HepG2 (cell line): Measurements from ENCODE around the gene SIX3. TPM values are rescaled to one million over a fixed set of nuclear protein-coding genes. Genes with fewer than 3 reads are reported as not detected.

Experiments used
- ATAC-seq: fragments of 200-7000 bp; cut with Tn5 transposase; 3 replicates; pipeline ENCODE4 v1.9.1; 2020; ENCODE audit warnings: mild to moderate bottlenecking, moderate library complexity
- BruUV-seq: library from RNA; stranded (reverse); fragments of 400-500 nt; replicated peaks from 2 replicates; lab custom pipeline; 2021; lab: Mats Ljungman, UMichigan
- CTCF ChIA-PET: fragments of 300-600 bp; formaldehyde crosslinking; extraction: SDS; loops from one replicate; lab custom pipeline; 2021; ENCODE audit warnings: low total read pairs, inconsistent platforms, low intra/inter-chr PET ratio; lab: Yijun Ruan, JAX
- POLR2A ChIA-PET: fragments of 350-600 bp; sonication (Branson Sonifier 250); formaldehyde crosslinking; loops from one replicate; lab custom pipeline; 2020; ENCODE audit warnings: antibody characterized with exemption, inconsistent platforms; lab: Yijun Ruan, JAX
- DNase-seq: peaks from one replicate; pipeline ENCODE4 v3.0.0-alpha.2; 2015; ENCODE audit warnings: low spot score
- FAIRE-seq: peaks from 3 replicates; lab custom pipeline; 2011; peaks lifted over from hg19 to GRCh38; lab: Jason Lieb, UNC
- H2AFZ ChIP-seq: one replicate; pipeline ENCODE4 v1.6.1; 2011; ENCODE audit warnings: low read length, inconsistent platforms
- H3K27ac ChIP-seq: fragments of 300-600 bp; 3 replicates; pipeline ENCODE4 v1.8.0; 2011; ENCODE audit warnings: mixed run types, mild to moderate bottlenecking, mixed read lengths, low read length, inconsistent platforms; ENCODE audit not compliant: insufficient read depth; ENCODE audit errors: extremely low read length
- H3K27me3 ChIP-seq, 2 experiments: fragments of 200-600 bp in 1 of 2; 2 replicates in 1 of 2; 3 replicates in 1 of 2; pipeline versions ENCODE4 v1.6.0 to v1.8.0; 2011; ENCODE audit warnings: low read length in 2 of 2, mild to moderate bottlenecking in 2 of 2, moderate library complexity in 2 of 2, inconsistent platforms in 1 of 2; ENCODE audit not compliant: insufficient read depth in 2 of 2, control insufficient read depth in 1 of 2
- H3K36me3 ChIP-seq, 2 experiments: fragments of 200-600 bp in 1 of 2; replicated peaks in 1 of 2; 2 replicates in 1 of 2; 3 replicates in 1 of 2; pipeline versions ENCODE4 v1.5.1 to v1.8.0; 2011; ENCODE audit warnings: low read length in 2 of 2, inconsistent platforms in 1 of 2; ENCODE audit not compliant: insufficient read depth in 2 of 2, control insufficient read depth in 1 of 2
- H3K4me1 ChIP-seq: 2 replicates; pipeline ENCODE4 v1.5.1; 2012; ENCODE audit warnings: low read length, inconsistent platforms; ENCODE audit not compliant: insufficient read depth
- H3K4me2 ChIP-seq: 2 replicates; pipeline ENCODE4 v1.6.0; 2011; ENCODE audit warnings: low read depth, low read length, inconsistent platforms
- H3K4me3 ChIP-seq, 3 experiments: fragments of 200-600 bp in 1 of 3; sonication (generic), shearing (Covaris generic) in 1 of 3; replicated peaks in 1 of 3; 2 replicates each; pipeline ENCODE4 v1.5.1; 2011 to 2016; ENCODE audit warnings: low read length in 3 of 3, inconsistent platforms in 2 of 3, low read depth in 2 of 3, mild to moderate bottlenecking in 2 of 3, control low read depth in 1 of 3, mixed read lengths in 1 of 3; ENCODE audit not compliant: insufficient read depth in 1 of 3
- H3K79me2 ChIP-seq: one replicate; pipeline ENCODE4 v1.6.1; 2011; ENCODE audit warnings: low read length, inconsistent platforms; ENCODE audit not compliant: insufficient read depth
- H3K9ac ChIP-seq: 2 replicates; pipeline ENCODE4 v1.6.0; 2011; ENCODE audit warnings: mild to moderate bottlenecking, low read depth, low read length, inconsistent platforms; ENCODE audit not compliant: insufficient read depth
- H3K9me3 ChIP-seq: 2 replicates; pipeline ENCODE4 v1.5.1; 2012; ENCODE audit warnings: mild to moderate bottlenecking, low read length
- H4K20me1 ChIP-seq: 2 replicates; pipeline ENCODE4 v1.6.0; 2011; ENCODE audit warnings: inconsistent platforms, mild to moderate bottlenecking, low read length, moderate library complexity; ENCODE audit not compliant: insufficient read depth
- GABPA ChIP-seq, 2 experiments: IDR thresholded peaks; 2 replicates each; pipeline ENCODE4 v1.6.1; 2011 to 2016; ENCODE audit warnings: low read depth in 2 of 2, low read length in 1 of 2, missing biosample characterization in 1 of 2, missing genetic modification characterization in 1 of 2
- GABPB1 ChIP-seq: IDR thresholded peaks from 2 replicates; pipeline ENCODE4 v1.6.1; 2016; ENCODE audit warnings: mild to moderate bottlenecking, missing genetic modification reagents, moderate library complexity, missing compliant biosample characterization
- NR2C2 ChIP-seq: sonication (generic); formaldehyde crosslinking; IDR thresholded peaks from 2 replicates; pipeline ENCODE4 v1.4.0; 2020; ENCODE audit warnings: missing genetic modification reagents, mild to moderate bottlenecking, moderate library complexity, borderline replicate concordance
- RARA ChIP-seq: IDR thresholded peaks from 2 replicates; pipeline ENCODE4 v1.6.1; 2016; ENCODE audit warnings: missing genetic modification reagents, missing compliant biosample characterization
- SALL1 ChIP-seq: sonication (generic); formaldehyde crosslinking; IDR thresholded peaks from 2 replicates; pipeline ENCODE4 v1.8.0; 2022; ENCODE audit warnings: mild to moderate bottlenecking, missing genetic modification reagents
- THAP9 ChIP-seq: sonication (generic); formaldehyde crosslinking; IDR thresholded peaks from 2 replicates; pipeline ENCODE4; 2020; ENCODE audit warnings: missing genetic modification reagents, mild to moderate bottlenecking, borderline replicate concordance
- ZFP90 ChIP-seq: sonication (generic); formaldehyde crosslinking; IDR thresholded peaks from 2 replicates; pipeline ENCODE4 v1.8.0; 2022; ENCODE audit warnings: missing genetic modification reagents, mild to moderate bottlenecking, inconsistent platforms, borderline replicate concordance
- ZNF18 ChIP-seq: sonication (generic); formaldehyde crosslinking; IDR thresholded peaks from 2 replicates; pipeline ENCODE4 v1.8.0; 2022; ENCODE audit warnings: mild to moderate bottlenecking, missing genetic modification reagents; ENCODE audit not compliant: insufficient replicate concordance
- ZNF572 ChIP-seq: sonication (generic); formaldehyde crosslinking; IDR thresholded peaks from 2 replicates; pipeline ENCODE4 v1.5.1; 2020; ENCODE audit warnings: mild to moderate bottlenecking, missing genetic modification reagents
- WGBS: methylation state at CpG from one replicate; pipeline ENCODE4 v1.1.6; 2017; ENCODE audit warnings: low lambda C conversion rate; 5-methylcytosine and 5-hydroxymethylcytosine counted together
- in situ Hi-C: cut with HindIII; loops from 2 replicates; pipeline ENCODE4 v1.10.0; 2017; ENCODE audit warnings: low pct_unique_long_range_greater_than_20kb; ENCODE audit not compliant: extremely low pct_ligation_motif_present
- intact Hi-C: fragments of 100-400 bp; cut with micrococcal nuclease; formaldehyde crosslinking; loops from one replicate; pipeline ENCODE4 v1.10.0; 2022; ENCODE audit not compliant: unreplicated experiment
- polyA plus RNA-seq, 8 experiments: library from polyadenylated mRNA; depleted of rRNA in 3 of 8; stranded (reverse) in 7 of 8; unstranded in 1 of 8; fragments of >200 nt; fragmentation: Illumina TruSeq in 4 of 8; extraction: Trizol in 4 of 8; gene quantifications; 2 replicates each; pipeline versions ENCODE4 v1.2.1 to v1.2.3, GENCODE V29; 2011 to 2016; ENCODE audit warnings: low read depth in 4 of 8, missing spikeins in 1 of 8, mixed read lengths in 1 of 8; ENCODE audit not compliant: insufficient read depth in 1 of 8
- total RNA-seq, 5 experiments: library from RNA; depleted of rRNA; stranded (reverse); fragments of >200 nt; fragmentation: Illumina TruSeq; extraction: Trizol; gene quantifications; 2 replicates each; pipeline ENCODE4 v1.2.3, GENCODE V29; 2016; ENCODE audit warnings: low read depth in 1 of 5

Gene SIX3
- total and polyA plus RNA-seq, 2 of the 13 experiments (the other 11 are each of a cell fraction or from before 2014, with no cell fraction given) = not detected

GRCh38 chr2:44972771-44973535, 31.5 kb downstream of the SIX3 start:
- Histone ChIP-seq H4K20me1 (no peaks in the 10 kb centered on the region), H3K4me1 (no peaks in the 10 kb centered on the region), H2AFZ (peak overlapping the region; percentile 85), H3K4me3 (peak overlapping the region in 2 of 3 experiments; percentile 35 to 47; a peak in 4 of 6 replicates), H3K27me3 (peaks cover 1 to 15% of the 10 kb centered on the region in 2 experiments; a peak in 2 of 5 replicates), H3K9me3 (no peaks in the 10 kb centered on the region), H3K9ac (no peak overlapping the region), H3K4me2 (peak overlapping the region; percentile 63), H3K79me2 (no peaks in the 10 kb centered on the region), H3K36me3 (no peaks in the 10 kb centered on the region), H3K27ac (no peak overlapping the region)
- TF ChIP-seq GABPB1 = peak; percentile 67
- TF ChIP-seq SALL1 (CRISPR knock-in tag) = 0 out of 2 replicates have a peak, but pooled peaks have one; percentile 14
- TF ChIP-seq NR2C2 (CRISPR knock-in tag) = 0 out of 2 replicates have a peak, but pooled peaks have one; percentile 27
- no peak for TF ChIP-seq ZFP90 (CRISPR knock-in tag)
- no peak for TF ChIP-seq ZNF18
- peak; percentile 26; the same call in 1 of the 2 replicates for TF ChIP-seq RARA
- TF ChIP-seq GABPA (IDR thresholded peaks at IDR 0.05; ENCODE audit: low read depth, low read length) = no peak
- peak; percentile 62 for TF ChIP-seq GABPA (CRISPR knock-in tag; IDR thresholded peaks at IDR 0.05; ENCODE audit: low read depth)
- 0 out of 2 replicates have a peak, but pooled peaks have one; percentile 17 for TF ChIP-seq THAP9 (CRISPR knock-in tag)
- no peak for TF ChIP-seq ZNF572 (CRISPR knock-in tag)
- no peak for FAIRE-seq
- DNase-seq = no peak
- intact Hi-C loops = no loop called here
- CTCF ChIA-PET = no interaction called here
- in situ Hi-C loops = no loop called here
- ATAC-seq = peak; percentile 30; the same call in 2 of the 3 replicates
- POLR2A ChIA-PET = no interaction called here
- 26% methylated on average over 11 of the region's 11 CpGs for WGBS
- no TSS peak for BruUV-seq
